GM12892 (cell line): ENCODE measurements around the gene SLCO3A1.

ENCODE experiments used
- POLR2A ChIP-seq: IDR thresholded peaks from 2 replicates; pipeline ENCODE4 v1.6.1; 2011; ENCODE audit warnings: low read depth, low read length, control low read depth
- POLR2AphosphoS5 ChIP-seq: IDR thresholded peaks from 2 replicates; pipeline ENCODE4 v1.6.1; 2011; ENCODE audit warnings: low read depth, low read length, control low read depth

- no peak for TF ChIP-seq POLR2A
- no peak for TF ChIP-seq POLR2AphosphoS5
Observed at GRCh38 chr15:91924837-91925495, 71.5 kb downstream of the SLCO3A1 start.
